ENCODE results near the gene NOX4.

Gene NOX4

DNA sequence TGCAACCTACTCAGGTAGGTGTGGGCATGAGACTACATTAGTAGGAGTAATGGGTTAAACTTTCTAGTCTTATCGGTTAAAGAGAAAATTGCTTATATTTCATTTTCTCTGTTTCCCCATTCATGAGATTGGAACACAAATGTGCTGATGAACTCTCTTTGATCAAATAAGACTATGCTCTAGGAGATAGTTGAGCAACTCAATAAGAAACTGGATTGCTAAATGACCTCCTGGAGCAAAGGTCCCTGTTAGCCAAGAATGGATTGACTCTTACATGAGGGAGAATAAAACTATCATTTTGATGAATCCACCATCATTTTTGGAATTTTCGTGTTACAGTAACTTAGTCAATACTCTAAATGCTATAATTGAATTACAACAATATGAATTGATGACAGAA is 11.1 kb upstream of the NOX4 start:
- Histone ChIP-seq H2AFZ (ENCODE audit: low read length) (no peak overlapping the region), H3K79me2 (ENCODE audit: low read length) (no peaks in the 10 kb centered on the region), H3K4me2 (ENCODE audit: low read depth, low read length) (no peak overlapping the region), H3F3A (ENCODE audit: insufficient read depth, low read length) (no peaks in the 10 kb centered on the region), H3K27me3 (replicated peaks; ENCODE audit: insufficient read depth, low read length) (no peaks in the 10 kb centered on the region), H3K9ac (ENCODE audit: low read length) (no peak overlapping the region), H3K4me1 (ENCODE audit: low read length) (no peaks in the 10 kb centered on the region), H3K9me3 (replicated peaks; ENCODE audit: insufficient read depth, low read length) (no peaks in the 10 kb centered on the region), H4K20me1 (ENCODE audit: insufficient read depth, low read length) (no peaks in the 10 kb centered on the region), H3K27ac (ENCODE audit: low read length) (no peak overlapping the region), H3K36me3 (replicated peaks; ENCODE audit: insufficient read depth, low read length) (no peaks in the 10 kb centered on the region), H3K4me3 (ENCODE audit: low read length) (no peak overlapping the region), H3K9me2 (replicated peaks; ENCODE audit: insufficient read depth, low read length) (no peaks in the 10 kb centered on the region)
- TF ChIP-seq, protein P1, sequence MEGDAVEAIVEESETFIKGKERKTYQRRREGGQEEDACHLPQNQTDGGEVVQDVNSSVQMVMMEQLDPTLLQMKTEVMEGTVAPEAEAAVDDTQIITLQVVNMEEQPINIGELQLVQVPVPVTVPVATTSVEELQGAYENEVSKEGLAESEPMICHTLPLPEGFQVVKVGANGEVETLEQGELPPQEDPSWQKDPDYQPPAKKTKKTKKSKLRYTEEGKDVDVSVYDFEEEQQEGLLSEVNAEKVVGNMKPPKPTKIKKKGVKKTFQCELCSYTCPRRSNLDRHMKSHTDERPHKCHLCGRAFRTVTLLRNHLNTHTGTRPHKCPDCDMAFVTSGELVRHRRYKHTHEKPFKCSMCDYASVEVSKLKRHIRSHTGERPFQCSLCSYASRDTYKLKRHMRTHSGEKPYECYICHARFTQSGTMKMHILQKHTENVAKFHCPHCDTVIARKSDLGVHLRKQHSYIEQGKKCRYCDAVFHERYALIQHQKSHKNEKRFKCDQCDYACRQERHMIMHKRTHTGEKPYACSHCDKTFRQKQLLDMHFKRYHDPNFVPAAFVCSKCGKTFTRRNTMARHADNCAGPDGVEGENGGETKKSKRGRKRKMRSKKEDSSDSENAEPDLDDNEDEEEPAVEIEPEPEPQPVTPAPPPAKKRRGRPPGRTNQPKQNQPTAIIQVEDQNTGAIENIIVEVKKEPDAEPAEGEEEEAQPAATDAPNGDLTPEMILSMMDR (IDR thresholded peaks at IDR 0.05; ENCODE audit: low read length) = no peak
- TF ChIP-seq EZH2 (optimal IDR thresholded peaks at IDR 0.05; ENCODE audit: low read depth, low read length) = no peak
- no peak for TF ChIP-seq EZH2phosphoT487 (IDR thresholded peaks at IDR 0.05; ENCODE audit: low read length)
- DNase-seq = no peak

DNA sequence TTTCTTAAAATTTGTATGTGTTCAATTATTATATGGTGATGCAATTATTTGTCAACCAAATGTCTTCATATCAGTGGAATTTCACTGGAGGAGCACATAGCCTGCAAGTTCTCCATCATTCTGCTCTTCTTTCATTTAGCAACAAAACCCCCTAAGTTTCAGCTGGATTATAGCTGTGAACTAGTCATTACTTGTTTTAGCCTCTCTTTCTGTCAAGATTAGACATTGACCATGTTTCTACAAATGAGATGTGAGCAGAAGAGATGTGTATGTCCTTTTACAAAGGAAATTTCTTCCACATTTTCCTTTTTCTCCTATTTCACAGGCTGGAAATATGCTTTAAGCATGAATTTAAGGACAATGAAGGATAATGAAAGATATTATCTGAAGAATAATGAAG is 9.2 kb upstream of the NOX4 start:
- no peak for DNase-seq
- Histone ChIP-seq H3K9me3 (replicated peaks; ENCODE audit: insufficient read depth, low read length) (no peaks in the 10 kb centered on the region), H3K9me2 (replicated peaks; ENCODE audit: insufficient read depth, low read length) (no peaks in the 10 kb centered on the region), H3F3A (ENCODE audit: insufficient read depth, low read length) (no peaks in the 10 kb centered on the region), H3K27me3 (replicated peaks; ENCODE audit: insufficient read depth, low read length) (no peaks in the 10 kb centered on the region), H4K20me1 (ENCODE audit: insufficient read depth, low read length) (no peaks in the 10 kb centered on the region), H2AFZ (ENCODE audit: low read length) (no peak overlapping the region), H3K79me2 (ENCODE audit: low read length) (no peaks in the 10 kb centered on the region), H3K9ac (ENCODE audit: low read length) (no peak overlapping the region), H3K27ac (ENCODE audit: low read length) (no peak overlapping the region), H3K4me1 (ENCODE audit: low read length) (no peaks in the 10 kb centered on the region), H3K4me2 (ENCODE audit: low read depth, low read length) (no peak overlapping the region), H3K4me3 (ENCODE audit: low read length) (no peak overlapping the region), H3K36me3 (replicated peaks; ENCODE audit: insufficient read depth, low read length) (no peaks in the 10 kb centered on the region)
- TF ChIP-seq, protein P1 (IDR thresholded peaks at IDR 0.05; ENCODE audit: low read length) = no peak
- TF ChIP-seq EZH2phosphoT487 (IDR thresholded peaks at IDR 0.05; ENCODE audit: low read length) (no peak), EZH2 (optimal IDR thresholded peaks at IDR 0.05; ENCODE audit: low read depth, low read length) (no peak)

DNA sequence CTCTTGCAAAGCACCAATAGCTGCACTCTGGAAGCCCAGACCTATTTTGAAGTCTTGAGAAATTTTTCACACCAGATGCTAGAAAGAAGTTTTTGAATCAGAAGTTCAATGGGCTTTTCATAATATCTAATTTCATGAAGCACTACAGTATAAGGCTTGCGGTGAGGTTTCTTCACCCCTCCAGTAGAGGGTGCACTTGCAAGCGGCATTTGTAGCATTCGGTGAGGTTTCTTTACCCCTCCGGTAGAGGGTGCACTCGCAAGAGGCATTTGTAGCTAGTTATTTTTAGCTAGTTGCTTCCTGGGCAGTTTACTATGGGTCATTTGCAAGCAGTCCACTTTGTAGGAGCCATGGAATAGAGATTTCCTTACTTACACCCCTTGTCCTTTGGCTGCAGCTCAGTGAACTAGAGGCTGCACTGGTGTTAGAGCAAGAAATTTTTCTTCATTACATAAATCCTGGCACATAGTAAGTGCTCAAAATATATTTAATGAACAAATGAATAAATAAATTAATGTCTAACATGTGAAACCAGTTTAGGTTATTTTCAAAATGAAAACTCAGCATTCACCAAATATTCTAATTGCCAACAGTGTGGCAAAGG is 7.8 kb upstream of the NOX4 start:
- TF ChIP-seq EZH2phosphoT487 (IDR thresholded peaks at IDR 0.05; ENCODE audit: low read length) (no peak), EZH2 (optimal IDR thresholded peaks at IDR 0.05; ENCODE audit: low read depth, low read length) (no peak)
- TF ChIP-seq, protein P1 (IDR thresholded peaks at IDR 0.05; ENCODE audit: low read length) = peak; percentile 23
- H4K20me1 ChIP-seq (ENCODE audit: insufficient read depth, low read length) = no peaks in the 10 kb centered on the region

More for the DNA sequence above, 7.8 kb upstream of the NOX4 start:
- no peak for DNase-seq
- H3K4me3 ChIP-seq (ENCODE audit: low read length) = no peak overlapping the region
- no peak overlapping the region for H3K9ac ChIP-seq (ENCODE audit: low read length)
- no peaks in the 10 kb centered on the region for H3K9me2 ChIP-seq (replicated peaks; ENCODE audit: insufficient read depth, low read length)
- H3K36me3 ChIP-seq (replicated peaks; ENCODE audit: insufficient read depth, low read length) = no peaks in the 10 kb centered on the region
- H3K9me3 ChIP-seq (replicated peaks; ENCODE audit: insufficient read depth, low read length) = no peaks in the 10 kb centered on the region
- H3K79me2 ChIP-seq (ENCODE audit: low read length) = no peaks in the 10 kb centered on the region
- no peak overlapping the region for H3K4me2 ChIP-seq (ENCODE audit: low read depth, low read length)
- no peaks in the 10 kb centered on the region for H3K27me3 ChIP-seq (replicated peaks; ENCODE audit: insufficient read depth, low read length)
- H3F3A ChIP-seq (ENCODE audit: insufficient read depth, low read length) = no peaks in the 10 kb centered on the region
- no peaks in the 10 kb centered on the region for H3K4me1 ChIP-seq (ENCODE audit: low read length)
- H2AFZ ChIP-seq (ENCODE audit: low read length) = no peak overlapping the region
- no peak overlapping the region for H3K27ac ChIP-seq (ENCODE audit: low read length)

All from MM.1S (cell line).